ENCODE results near the gene ARHGAP22. TPM values are rescaled to one million over a fixed set of nuclear protein-coding genes. Genes with fewer than 3 reads are reported as not detected.

ARHGAP22 gene
- total RNA-seq, 4 donors from 2014 or later, result 2.2 to 9.1 (median 4.8) TPM

GRCh38 chr10:48623009-48623408, 18.1 kb upstream of the ARHGAP22 start:
- Histone ChIP-seq H3K4me1 (no peaks in the 10 kb centered on the region), H3K4me3 (no peak overlapping the region), H3K9me3 (no peaks in the 10 kb centered on the region), H3K27me3 (no peaks in the 10 kb centered on the region), H3K36me3 (no peaks in the 10 kb centered on the region), H3K27ac (replicated peaks in 1 of 4) (no peak overlapping the region)
- intact Hi-C loops (cut with DNase I), result no loop called here
- TF ChIP-seq CTCF (IDR thresholded peaks at IDR 0.05), result no peak
- TF ChIP-seq POLR2A (IDR thresholded peaks at IDR 0.05; ENCODE audit: low read depth), result no peak
- no peak for TF ChIP-seq EP300 (IDR thresholded peaks at IDR 0.05)
- no peak for TF ChIP-seq POLR2AphosphoS5 (IDR thresholded peaks at IDR 0.05)
- WGBS, result 100% methylated on average over 3 of the region's 3 CpGs
- DNase-seq (ENCODE audit: extremely low spot score), result no peak

- H3K9me3 ChIP-seq, result peaks cover 0 to 6% (median 2%) of the 10 kb centered on the region in 4 donors
- intact Hi-C loops (cut with DNase I), result no loop called here
- TF ChIP-seq POLR2AphosphoS5 (IDR thresholded peaks at IDR 0.05) (no peak), POLR2A (IDR thresholded peaks at IDR 0.05; ENCODE audit: low read depth) (no peak), EP300 (IDR thresholded peaks at IDR 0.05) (no peak), CTCF (IDR thresholded peaks at IDR 0.05) (no peak)
- no peaks in the 10 kb centered on the region for H3K36me3 ChIP-seq
- no peak overlapping the region for H3K27ac ChIP-seq (replicated peaks in 1 of 4)
- peak; percentile 84 for DNase-seq (ENCODE audit: extremely low spot score)
- no peak overlapping the region for H3K4me3 ChIP-seq
- H3K27me3 ChIP-seq, result no peaks in the 10 kb centered on the region
- H3K4me1 ChIP-seq, result no peaks in the 10 kb centered on the region
- 94% methylated on average over 2 of the region's 2 CpGs for WGBS
Observed at GRCh38 chr10:48620719-48621118, 15.8 kb upstream of the ARHGAP22 start.

- Histone ChIP-seq H3K27me3 (peaks cover 0 to 6% (median 0%) of the 10 kb centered on the region in 4 donors), H3K36me3 (no peaks in the 10 kb centered on the region), H3K4me3 (no peak overlapping the region), H3K27ac (replicated peaks in 1 of 4) (no peak overlapping the region), H3K9me3 (peaks cover 0 to 9% (median 5%) of the 10 kb centered on the region in 4 donors), H3K4me1 (no peaks in the 10 kb centered on the region)
- 36% methylated on average over 1 of the region's 1 CpG for WGBS
- DNase-seq (ENCODE audit: extremely low spot score), result no peak
- TF ChIP-seq CTCF (IDR thresholded peaks at IDR 0.05), result no peak
- TF ChIP-seq EP300 (IDR thresholded peaks at IDR 0.05), result no peak
- TF ChIP-seq POLR2AphosphoS5 (IDR thresholded peaks at IDR 0.05), result no peak
- intact Hi-C loops (cut with DNase I), result no loop called here
Observed at GRCh38 chr10:48616436-48616835, 11.6 kb upstream of the ARHGAP22 start.

GRCh38 chr10:48614481-48615390, 9.9 kb upstream of the ARHGAP22 start:
- no peak for DNase-seq (ENCODE audit: extremely low spot score)
- TF ChIP-seq EP300 (IDR thresholded peaks at IDR 0.05), result no peak
- TF ChIP-seq CTCF (IDR thresholded peaks at IDR 0.05), result peak in 1 of 3 experiments; percentile 5
- TF ChIP-seq POLR2AphosphoS5 (IDR thresholded peaks at IDR 0.05), result no peak
- no peak for TF ChIP-seq POLR2A (IDR thresholded peaks at IDR 0.05; ENCODE audit: low read depth)
- Histone ChIP-seq H3K4me3 (no peak overlapping the region), H3K36me3 (no peaks in the 10 kb centered on the region), H3K27ac (replicated peaks in 1 of 4) (no peak overlapping the region), H3K4me1 (no peaks in the 10 kb centered on the region), H3K9me3 (peaks cover 0 to 9% (median 5%) of the 10 kb centered on the region in 4 donors), H3K27me3 (peaks cover 0 to 6% (median 0%) of the 10 kb centered on the region in 4 donors)
- 78% methylated on average over 2 of the region's 2 CpGs for WGBS
- intact Hi-C loops (cut with DNase I), result no loop called here
